Omental fat pad (tissue), 4 donors: ENCODE results near the gene LPP. TPM values are rescaled to one million over a fixed set of nuclear protein-coding genes. Genes with fewer than 3 reads are reported as not detected.

Experiments
- ATAC-seq: fragments of 150-250 bp; one replicate; pipeline ENCODE4 v1.9.1; 2016; ENCODE audit warnings: mild to moderate bottlenecking, moderate library complexity; ENCODE audit not compliant: low FRiP score
- DNase-seq: peaks from one replicate; pipeline ENCODE4 v3.0.0-alpha.2; 2019; ENCODE audit warnings: low spot score
- CTCF ChIP-seq, 3 donors: fragments of 450-650 bp; IDR thresholded peaks; one replicate each; pipeline ENCODE4 v1.5.1; 2016 to 2017; ENCODE audit warnings: antibody characterized with exemption in 3 of 3, mild to moderate bottlenecking in 3 of 3, moderate library complexity in 2 of 3
- total RNA-seq, 4 donors: library from RNA; depleted of rRNA; stranded (reverse); fragments of >200 nt; gene quantifications; one replicate each; pipeline ENCODE4 v1.1.0, GENCODE V29; 2016

Gene LPP
- total RNA-seq, 4 donors from 2014 or later, result 113 to 302 (median 126) TPM

- DNase-seq, result no peak
- ATAC-seq, result no peak
- no peak for TF ChIP-seq CTCF (IDR thresholded peaks at IDR 0.05)
These were observed 772.2 kb downstream of the LPP start for GRCh38 chr3:188926111-188926510.

- no peak for DNase-seq
- no peak for TF ChIP-seq CTCF (IDR thresholded peaks at IDR 0.05)
- peak; percentile 37 for ATAC-seq
These were observed 773.0 kb downstream of the LPP start for GRCh38 chr3:188926741-188927511.

GRCh38 chr3:188927971-188928370 lies 774.0 kb downstream of the LPP start:
- DNase-seq, result no peak
- no peak for TF ChIP-seq CTCF (IDR thresholded peaks at IDR 0.05)
- ATAC-seq, result no peak

- ATAC-seq (no peak), DNase-seq (no peak)
- no peak for TF ChIP-seq CTCF (IDR thresholded peaks at IDR 0.05)
These were observed 775.2 kb downstream of the LPP start for GRCh38 chr3:188929137-188929536.

- DNase-seq, result no peak
- TF ChIP-seq CTCF (IDR thresholded peaks at IDR 0.05), result no peak
- no peak for ATAC-seq
These were observed 777.1 kb downstream of the LPP start for GRCh38 chr3:188931036-188931435.

GRCh38 chr3:188931531-188931930 lies 777.6 kb downstream of the LPP start:
- no peak for TF ChIP-seq CTCF (IDR thresholded peaks at IDR 0.05)

GRCh38 chr3:188934989-188935388 lies 781.0 kb downstream of the LPP start:
- ATAC-seq, result no peak
- no peak for DNase-seq
- no peak for TF ChIP-seq CTCF (IDR thresholded peaks at IDR 0.05)

More at GRCh38 chr3:188931531-188931930, 777.6 kb downstream of the LPP start:
- ATAC-seq, result no peak
- no peak for DNase-seq
